ENCODE results near the gene NAXD. TPM values are rescaled to one million over a fixed set of nuclear protein-coding genes. Genes with fewer than 3 reads are reported as not detected.
"Not testable (repeated sequence)": the region's sequence is repeated elsewhere in the genome, so short reads cannot be mapped to it uniquely, and the experiment has no call there.

Gene NAXD
- total RNA-seq, 1 experiment from 2014 or later = 15.1 TPM

DNA sequence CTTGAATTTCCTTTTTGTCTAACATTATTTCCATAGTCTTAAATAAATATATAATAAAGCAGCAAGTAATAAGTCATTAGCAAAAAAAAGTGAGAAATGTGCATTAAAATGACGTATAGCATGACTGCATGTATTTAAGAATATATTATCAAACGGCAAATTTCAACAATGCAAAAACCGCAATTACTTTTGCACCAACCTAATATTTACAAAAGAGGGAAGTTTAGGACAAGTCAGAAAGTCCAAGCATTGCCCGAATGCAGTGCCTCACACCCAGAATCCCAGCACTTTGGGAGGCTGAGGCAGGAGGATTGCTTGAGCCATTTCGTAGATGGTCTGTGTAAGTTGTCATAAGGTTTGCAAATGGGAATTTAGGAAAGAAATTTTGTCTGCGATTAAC lies 10.2 kb upstream of the NAXD start:
- POLR2A ChIA-PET = no interaction called here
- Histone ChIP-seq H3K27me3 (ENCODE audit: control insufficient read depth, insufficient read depth, low read length) (no peaks in the 10 kb centered on the region), H3K27ac (ENCODE audit: low read length) (no peak overlapping the region), H3K4me1 (ENCODE audit: control insufficient read depth, insufficient read depth, low read length) (no peaks in the 10 kb centered on the region), H3K4me3 (ENCODE audit: low read depth in 2 of 2, low read length in 2 of 2) (no peak overlapping the region), H3K36me3 (ENCODE audit: control insufficient read depth, insufficient read depth, low read length) (no peaks in the 10 kb centered on the region), H3K9me3 (ENCODE audit: control insufficient read depth, insufficient read depth, low read depth, low read length) (no peaks in the 10 kb centered on the region)
- DNase-seq (ENCODE audit: low read depth, low spot score) = no peak
- intact Hi-C loops (cut with micrococcal nuclease; ENCODE audit: unreplicated experiment) (no loop called here), in situ Hi-C loops (cut with HindIII; ENCODE audit: low pct_unique_long_range_greater_than_20kb, low sequenced_read_pairs) (no loop called here)
- CTCF ChIA-PET = no interaction called here
- TF ChIP-seq POLR2AphosphoS5 (IDR thresholded peaks at IDR 0.05; ENCODE audit: low read depth, low read length) (no peak), TCF7L2 (IDR thresholded peaks at IDR 0.05; ENCODE audit: low read depth, low read length) (no peak), REST (IDR thresholded peaks at IDR 0.05; ENCODE audit: insufficient read depth in 1 of 2, low read depth in 2 of 2, low read length in 1 of 2) (no peak), CTCF (IDR thresholded peaks at IDR 0.05) (no peak), SIN3A (IDR thresholded peaks at IDR 0.05; ENCODE audit: borderline replicate concordance, insufficient read depth, low read depth, low read length) (no peak)
- ATAC-seq = no peak
- BruUV-seq (replicated peaks) = no TSS peak

GRCh38 chr13:110606281-110606680 lies 9.1 kb upstream of the NAXD start:
- H3K27me3 ChIP-seq (ENCODE audit: control insufficient read depth, insufficient read depth, low read length); ATAC-seq; H3K27ac ChIP-seq (ENCODE audit: low read length); in situ Hi-C loops (cut with HindIII; ENCODE audit: low pct_unique_long_range_greater_than_20kb, low sequenced_read_pairs); H3K4me3 ChIP-seq (ENCODE audit: low read depth in 2 of 2, low read length in 2 of 2); H3K9me3 ChIP-seq (ENCODE audit: control insufficient read depth, insufficient read depth, low read depth, low read length); H3K4me1 ChIP-seq (ENCODE audit: control insufficient read depth, insufficient read depth, low read length); POLR2A ChIA-PET; BruUV-seq (replicated peaks); CTCF ChIA-PET; H3K36me3 ChIP-seq (ENCODE audit: control insufficient read depth, insufficient read depth, low read length); intact Hi-C loops (cut with micrococcal nuclease; ENCODE audit: unreplicated experiment); DNase-seq (ENCODE audit: low read depth, low spot score): not testable (repeated sequence)

GRCh38 chr13:110607675-110608224 lies 7.6 kb upstream of the NAXD start:
- intact Hi-C loops (cut with micrococcal nuclease; ENCODE audit: unreplicated experiment) = no loop called here
- Histone ChIP-seq H3K4me3 (ENCODE audit: low read depth in 2 of 2, low read length in 2 of 2) (no peak overlapping the region), H3K4me1 (ENCODE audit: control insufficient read depth, insufficient read depth, low read length) (peaks cover 3% of the 10 kb centered on the region; the same call in 1 of the 2 replicates), H3K9me3 (ENCODE audit: control insufficient read depth, insufficient read depth, low read depth, low read length) (no peaks in the 10 kb centered on the region), H3K36me3 (ENCODE audit: control insufficient read depth, insufficient read depth, low read length) (no peaks in the 10 kb centered on the region), H3K27ac (ENCODE audit: low read length) (no peak overlapping the region), H3K27me3 (ENCODE audit: control insufficient read depth, insufficient read depth, low read length) (no peaks in the 10 kb centered on the region)
- no peak for TF ChIP-seq REST (IDR thresholded peaks at IDR 0.05; ENCODE audit: insufficient read depth in 1 of 2, low read depth in 2 of 2, low read length in 1 of 2)
- POLR2A ChIA-PET = no interaction called here
- ATAC-seq = no peak
- no peak for DNase-seq (ENCODE audit: low read depth, low spot score)
- CTCF ChIA-PET = no interaction called here
- in situ Hi-C loops (cut with HindIII; ENCODE audit: low pct_unique_long_range_greater_than_20kb, low sequenced_read_pairs) = no loop called here
- BruUV-seq (replicated peaks) = no TSS peak

Data from Panc1 (cell line).